HG03575 (cell line): ENCODE data around the gene VILL.
"Not testable (repeated sequence)": the region's sequence is repeated elsewhere in the genome, so short reads cannot be mapped to it uniquely, and the experiment has no call there.

ENCODE experiments used
- ATAC-seq: cut with Tn5 transposase; IDR thresholded peaks from one replicate; pipeline ENCODE4 v1.9.1; 2021; ENCODE audit not compliant: unreplicated experiment, insufficient number of reproducible peaks, low FRiP score; ENCODE audit errors: extremely low read depth

Gene VILL

DNA sequence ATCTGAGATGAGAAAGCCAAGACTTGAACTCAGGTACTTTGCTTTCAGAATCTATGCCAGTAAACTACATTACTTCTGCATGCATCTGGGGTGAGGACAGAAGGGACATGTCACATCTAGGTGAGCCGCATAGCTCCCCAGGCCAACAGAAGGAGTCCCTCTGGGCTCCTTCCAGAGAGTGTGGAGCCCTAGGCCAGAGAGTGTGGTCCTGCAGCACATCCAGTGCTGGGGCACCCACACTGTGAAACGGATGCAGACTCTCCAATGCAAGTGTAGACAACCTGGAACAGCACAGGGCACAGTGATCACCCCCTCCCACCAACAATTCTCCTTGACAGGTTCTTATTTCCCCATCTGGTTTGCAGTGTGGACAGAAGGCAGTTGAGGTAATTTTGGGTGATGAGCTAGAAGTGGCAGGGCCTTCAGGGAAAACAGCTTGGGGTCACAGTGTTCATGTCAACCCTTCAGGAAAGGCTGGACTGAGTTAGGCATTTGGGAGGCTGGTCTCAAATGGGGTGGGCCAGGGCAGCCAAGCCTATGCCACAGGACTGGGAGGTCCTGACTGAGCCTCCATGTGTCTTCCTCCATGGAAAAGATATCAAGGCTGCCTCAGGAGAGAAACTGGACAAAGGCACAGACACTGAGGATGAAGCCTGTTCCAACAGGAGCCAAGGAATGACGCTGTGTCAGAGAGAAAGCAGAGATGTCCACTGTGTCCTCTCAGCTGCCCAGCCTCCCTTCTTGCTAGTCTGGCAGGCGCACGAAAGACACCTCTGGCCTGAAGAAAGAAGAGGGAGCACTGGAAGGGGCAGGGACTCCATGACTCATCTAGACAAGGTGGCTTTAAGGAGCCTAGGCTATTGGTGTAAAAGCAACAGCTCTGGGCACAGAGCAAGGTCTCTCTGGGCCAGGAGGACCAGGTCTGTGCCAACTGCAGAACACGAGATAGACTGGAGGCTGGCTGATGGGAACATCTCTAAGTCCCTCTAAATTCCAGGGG lies 37.2 kb downstream of the VILL start:
- no peak for ATAC-seq

GRCh38 chr3:38028621-38029361 lies 38.2 kb downstream of the VILL start:
- ATAC-seq, result no peak

DNA sequence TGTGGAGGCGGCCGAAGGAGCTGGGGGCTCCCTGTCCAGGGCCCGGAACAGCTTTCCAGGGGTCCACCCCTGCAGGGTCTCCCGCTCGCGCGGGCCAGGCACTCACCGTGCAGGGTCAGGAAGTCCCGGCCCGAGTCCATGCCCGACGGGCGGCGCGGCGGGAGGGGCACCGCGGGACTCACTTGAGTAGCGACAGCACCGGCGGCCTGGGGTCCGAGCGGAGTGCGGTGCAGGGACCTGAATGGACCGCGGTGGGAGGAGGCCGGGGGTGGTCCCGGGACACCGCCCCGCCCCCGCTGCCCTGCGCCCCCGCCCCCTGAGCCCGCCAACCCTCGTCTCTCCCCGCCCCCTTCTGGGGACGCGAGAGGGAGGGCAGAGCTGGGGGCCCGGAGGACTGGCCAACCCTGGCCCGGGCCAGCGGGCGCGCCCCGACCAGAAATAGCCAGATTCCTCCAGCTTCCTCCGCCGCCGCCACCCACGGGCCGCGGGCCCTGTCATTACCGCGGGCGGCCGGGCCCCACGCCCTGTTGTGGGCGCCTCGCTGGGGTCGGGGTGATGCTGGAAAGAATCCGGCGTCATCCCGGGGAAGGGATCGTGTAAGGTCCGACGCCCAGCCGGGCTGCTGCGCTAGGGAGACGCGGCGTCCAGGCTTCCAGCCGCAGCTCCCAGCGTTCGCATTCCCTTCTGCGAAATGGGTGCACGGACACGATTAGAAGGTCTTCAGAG lies 39.0 kb downstream of the VILL start, which contains the start of gene PLCD1:
Gene PLCD1, minus strand, starts transcription at position 243 of the 726 bp plus-strand sequence. Its CDS starts 103 bp downstream, at position 140.
- no peak for ATAC-seq

GRCh38 chr3:38030126-38031021 lies 39.8 kb downstream of the VILL start:
- ATAC-seq, result no peak

DNA sequence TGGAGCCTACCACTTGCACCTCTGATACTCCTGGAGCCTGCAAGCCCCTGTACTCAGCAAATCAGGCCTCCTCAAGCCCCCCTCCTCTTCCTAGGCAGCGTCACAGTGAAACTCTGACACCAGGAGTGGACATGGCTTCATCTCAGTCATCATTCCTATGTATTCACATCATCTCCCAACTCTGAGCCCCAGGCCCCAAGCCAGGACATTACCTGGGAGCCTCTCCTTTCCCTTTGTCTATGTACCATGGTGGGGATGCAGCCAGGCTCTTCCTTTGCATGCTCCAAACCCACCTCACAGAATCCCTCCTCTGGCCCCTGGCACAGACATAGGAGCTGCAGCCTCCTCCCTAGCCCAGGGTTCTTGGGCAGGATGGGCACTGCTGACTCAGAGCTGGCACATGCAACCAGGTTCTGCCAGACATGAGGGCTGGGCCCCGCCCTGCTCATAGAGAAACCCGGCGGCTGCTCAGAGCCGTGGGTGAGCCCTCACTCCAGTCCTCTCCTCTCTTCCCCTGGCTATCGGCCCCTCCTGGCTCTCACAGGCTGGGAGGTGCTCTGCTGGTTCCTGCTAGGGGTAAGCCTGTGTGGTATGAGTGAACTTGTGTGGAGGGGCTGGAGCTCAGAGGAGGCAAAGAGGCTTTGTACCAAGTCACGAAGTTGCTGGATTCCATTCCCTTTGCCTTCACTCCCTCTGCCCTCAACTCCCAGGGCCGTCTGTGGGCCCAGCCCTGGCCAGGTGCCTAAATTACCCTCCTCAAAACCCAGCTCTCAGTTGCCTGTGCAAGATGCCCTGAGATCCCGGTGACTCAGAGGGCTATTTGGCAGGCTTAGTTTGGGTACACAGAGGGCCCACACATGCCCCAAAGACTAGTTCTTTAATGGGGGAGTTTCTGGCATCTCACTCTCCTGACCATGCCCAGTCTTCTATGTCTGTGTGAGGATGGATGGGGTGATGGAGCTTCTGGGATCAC lies 40.7 kb downstream of the VILL start:
- ATAC-seq, result no peak

GRCh38 chr3:38032328-38032865 lies 41.8 kb downstream of the VILL start:
- ATAC-seq, result no peak

- ATAC-seq, result not testable (repeated sequence)
These were observed 43.0 kb downstream of the VILL start for GRCh38 chr3:38033586-38033985.

DNA sequence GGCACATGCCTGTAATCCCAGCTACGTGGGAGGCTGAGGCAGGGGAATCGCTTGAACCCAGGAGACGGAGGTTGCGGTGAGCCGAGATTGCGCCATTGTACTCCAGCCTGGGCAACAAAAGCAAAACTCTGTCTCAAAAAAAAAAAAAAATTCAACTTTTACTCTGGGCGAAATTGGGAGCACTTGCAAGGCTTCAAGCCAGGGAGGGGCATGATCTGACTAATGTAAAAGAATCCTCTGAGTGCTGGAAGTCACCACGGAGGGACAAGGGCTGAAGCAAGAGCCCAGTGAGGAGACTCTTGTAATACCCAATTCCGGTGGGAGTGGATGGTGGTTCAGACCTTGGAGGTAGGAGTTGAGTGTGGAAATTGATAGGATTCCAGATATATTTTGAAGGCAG lies 43.7 kb downstream of the VILL start:
- not testable (repeated sequence) for ATAC-seq

GRCh38 chr3:38036286-38036685 lies 45.7 kb downstream of the VILL start:
- no peak for ATAC-seq

GRCh38 chr3:38036906-38037305 lies 46.3 kb downstream of the VILL start:
- ATAC-seq, result no peak

DNA sequence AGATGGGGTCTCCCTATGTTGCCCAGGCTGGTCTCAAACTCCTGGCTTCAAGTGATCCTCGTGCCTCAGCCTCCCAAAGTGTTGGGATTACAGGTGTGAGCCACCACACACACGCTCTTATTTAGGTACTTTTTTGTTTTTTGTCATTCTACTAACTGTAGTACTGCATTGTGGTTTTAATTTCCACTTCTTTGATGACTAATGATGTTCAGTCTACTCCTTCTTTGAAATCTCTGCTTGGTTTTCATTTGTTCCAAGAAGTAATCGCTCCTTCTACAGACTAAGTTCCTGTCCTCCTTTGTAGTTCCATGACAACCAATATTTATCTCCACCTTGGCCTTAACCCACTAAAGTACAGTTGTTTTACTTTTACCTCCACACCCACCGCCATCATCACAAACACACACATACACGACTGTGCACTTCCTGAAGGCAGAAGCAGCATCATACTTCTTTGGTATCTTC lies 47.9 kb downstream of the VILL start:
- ATAC-seq, result no peak

GRCh38 chr3:38039101-38039898 lies 48.7 kb downstream of the VILL start, which contains the start of gene DLEC1:
Gene DLEC1, plus strand, starts transcription at chr3:38039208. Its CDS starts 18 bp downstream, at chr3:38039226.
- ATAC-seq, result no peak

GRCh38 chr3:38039899-38040261 lies 49.3 kb downstream of the VILL start:
- no peak for ATAC-seq

DNA sequence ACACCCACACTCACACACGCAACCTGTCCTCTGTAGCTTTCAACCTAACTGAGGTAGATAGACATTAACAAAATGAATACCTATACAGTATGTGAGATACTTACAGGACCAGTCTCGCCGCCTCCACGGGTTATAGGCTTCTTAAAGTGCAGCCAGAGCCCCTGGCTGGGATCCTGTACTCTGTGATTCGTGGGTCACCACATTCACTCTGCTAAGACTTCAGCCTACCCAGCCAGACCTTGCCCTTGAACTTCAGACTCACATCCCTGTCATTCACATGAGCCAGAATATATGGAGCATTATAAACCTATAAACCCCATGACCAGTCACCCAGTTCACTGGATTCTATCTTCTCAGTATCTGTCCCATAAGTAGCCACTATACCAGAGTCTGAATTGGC lies 49.8 kb downstream of the VILL start:
- ATAC-seq, result no peak

GRCh38 chr3:38043486-38043885 lies 52.9 kb downstream of the VILL start:
- ATAC-seq, result no peak

- ATAC-seq, result no peak
These were observed 55.4 kb downstream of the VILL start for GRCh38 chr3:38046027-38046426.
